ENCODE data around the gene NHS.

The NHS gene

GRCh38 chrX:17596061-17596460 lies 221.1 kb downstream of the NHS start:
- Histone ChIP-seq H3K9me3 (no peaks in the 10 kb centered on the region), H3K27ac (no peak overlapping the region), H3K9ac (no peak overlapping the region), H3K36me3 (no peaks in the 10 kb centered on the region), H3K4me3 (no peak overlapping the region), H3K27me3 (peaks cover 93% of the 10 kb centered on the region), H4K20me1 (no peaks in the 10 kb centered on the region; the same call in 1 of the 2 replicates), H3K4me2 (no peak overlapping the region), H3K4me1 (no peaks in the 10 kb centered on the region)
- TF ChIP-seq Cebpa-rat (IDR thresholded peaks at IDR 0.05), result no peak

DNA sequence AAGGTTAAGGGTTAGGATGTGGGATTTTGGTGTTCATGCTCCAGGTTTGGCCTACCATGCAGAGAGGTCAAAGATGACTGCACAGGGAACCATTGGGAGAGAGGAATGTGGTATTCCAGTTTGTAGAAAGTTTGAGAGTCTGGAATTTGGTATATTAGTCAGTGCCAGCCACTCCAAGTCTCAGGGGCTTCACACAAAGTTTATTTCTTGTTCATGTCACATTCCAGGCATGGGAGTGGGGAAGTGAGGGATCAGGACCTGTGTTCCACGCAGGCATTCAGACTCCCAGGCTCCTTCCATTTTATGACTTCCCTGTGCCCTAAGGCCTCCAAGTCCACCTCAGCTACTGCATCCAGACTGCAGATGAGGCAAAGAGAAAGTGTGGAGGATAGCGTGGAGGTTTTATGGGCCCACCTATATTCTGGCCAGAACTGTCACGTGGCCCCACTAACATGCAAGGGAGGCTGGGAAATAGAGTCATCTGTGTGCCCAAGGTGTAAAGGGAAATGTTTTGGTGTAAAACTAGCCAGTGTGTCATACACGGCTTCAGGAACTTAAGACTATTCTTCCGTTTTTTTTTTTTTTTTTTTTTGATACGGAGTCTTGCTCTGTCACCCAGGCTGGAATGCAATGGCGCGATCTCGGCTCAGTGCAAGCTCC lies 221.7 kb downstream of the NHS start:
- no peaks in the 10 kb centered on the region for H3K4me1 ChIP-seq
- no peak overlapping the region for H3K9ac ChIP-seq
- H3K4me3 ChIP-seq, result no peak overlapping the region
- H4K20me1 ChIP-seq, result no peaks in the 10 kb centered on the region; the same call in 1 of the 2 replicates
- TF ChIP-seq Cebpa-rat (IDR thresholded peaks at IDR 0.05), result no peak
- H3K36me3 ChIP-seq, result no peaks in the 10 kb centered on the region
- no peak overlapping the region for H3K4me2 ChIP-seq
- H3K27me3 ChIP-seq, result peaks cover 93% of the 10 kb centered on the region
- H3K27ac ChIP-seq, result no peak overlapping the region
- H3K9me3 ChIP-seq, result no peaks in the 10 kb centered on the region

DNA sequence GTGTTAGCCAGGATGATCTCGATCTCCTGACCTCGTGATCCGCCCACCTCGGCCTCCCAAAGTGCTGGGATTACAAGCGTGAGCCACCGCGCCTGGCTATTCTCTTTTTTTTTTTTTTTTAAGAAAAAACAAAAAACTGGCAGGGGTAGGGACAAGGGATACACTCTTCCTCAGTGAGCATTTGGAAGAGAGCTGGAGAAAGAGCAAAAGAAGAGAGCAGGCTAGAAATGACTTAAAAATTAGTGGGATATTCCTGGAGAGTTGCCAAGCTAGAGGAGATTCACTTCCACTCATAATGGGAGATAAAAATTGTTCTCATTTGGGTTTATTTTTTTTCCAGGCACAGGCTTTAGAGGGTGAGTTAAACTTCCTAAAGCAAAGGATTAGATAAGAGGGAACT lies 222.3 kb downstream of the NHS start:
- H3K9me3 ChIP-seq, result no peaks in the 10 kb centered on the region
- peaks cover 93% of the 10 kb centered on the region for H3K27me3 ChIP-seq
- H3K4me2 ChIP-seq, result no peak overlapping the region
- H3K36me3 ChIP-seq, result no peaks in the 10 kb centered on the region
- no peak overlapping the region for H3K9ac ChIP-seq
- H3K4me3 ChIP-seq, result no peak overlapping the region
- H3K4me1 ChIP-seq, result no peaks in the 10 kb centered on the region
- no peak overlapping the region for H3K27ac ChIP-seq
- no peaks in the 10 kb centered on the region; the same call in 1 of the 2 replicates for H4K20me1 ChIP-seq
- TF ChIP-seq Cebpa-rat (IDR thresholded peaks at IDR 0.05), result no peak

- Histone ChIP-seq H3K4me1 (no peaks in the 10 kb centered on the region), H3K9me3 (no peaks in the 10 kb centered on the region), H3K9ac (no peak overlapping the region), H3K4me3 (no peak overlapping the region), H3K36me3 (no peaks in the 10 kb centered on the region), H3K27me3 (peaks cover 93% of the 10 kb centered on the region), H3K4me2 (no peak overlapping the region), H3K27ac (no peak overlapping the region), H4K20me1 (no peaks in the 10 kb centered on the region; the same call in 1 of the 2 replicates)
- no peak for TF ChIP-seq Cebpa-rat (IDR thresholded peaks at IDR 0.05)
Observed at GRCh38 chrX:17597836-17598439, 222.9 kb downstream of the NHS start.

- no peak overlapping the region for H3K4me2 ChIP-seq
- peaks cover 89% of the 10 kb centered on the region for H3K27me3 ChIP-seq
Observed at GRCh38 chrX:17601441-17602200, 226.6 kb downstream of the NHS start.

DNA sequence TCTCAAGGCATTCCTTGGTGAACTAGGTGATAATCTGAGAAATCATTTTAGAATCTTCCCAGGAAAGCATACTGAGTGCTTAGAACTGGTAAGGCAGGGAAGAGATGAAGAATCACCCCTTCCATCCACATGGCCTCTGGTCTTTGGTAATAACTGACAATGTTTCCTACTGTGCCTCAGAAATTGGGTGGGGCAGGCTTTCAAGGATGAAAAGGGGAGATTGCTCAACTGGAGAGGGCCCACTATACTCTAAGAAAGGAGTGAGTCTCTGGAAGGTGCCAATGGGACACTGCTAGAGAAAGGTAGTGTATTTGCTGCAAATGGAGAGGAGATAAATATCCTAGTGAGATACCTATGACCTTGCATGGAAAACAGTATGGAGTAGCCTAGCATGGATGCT lies 227.2 kb downstream of the NHS start:
- Histone ChIP-seq H3K27ac (no peak overlapping the region), H3K4me3 (no peak overlapping the region)
- no peak for TF ChIP-seq Cebpa-rat (IDR thresholded peaks at IDR 0.05)

More at GRCh38 chrX:17601441-17602200, 226.6 kb downstream of the NHS start:
- no peak overlapping the region for H3K4me3 ChIP-seq
- no peaks in the 10 kb centered on the region for H3K9me3 ChIP-seq
- no peak for TF ChIP-seq Cebpa-rat (IDR thresholded peaks at IDR 0.05)
- no peaks in the 10 kb centered on the region for H4K20me1 ChIP-seq
- H3K36me3 ChIP-seq, result no peaks in the 10 kb centered on the region
- H3K4me1 ChIP-seq, result no peaks in the 10 kb centered on the region
- no peak overlapping the region for H3K27ac ChIP-seq
- H3K9ac ChIP-seq, result no peak overlapping the region

GRCh38 chrX:17603196-17603595 lies 228.2 kb downstream of the NHS start:
- no peak overlapping the region for H3K4me2 ChIP-seq
- no peaks in the 10 kb centered on the region for H3K36me3 ChIP-seq
- no peak overlapping the region for H3K27ac ChIP-seq
- no peak overlapping the region for H3K9ac ChIP-seq
- H4K20me1 ChIP-seq, result no peaks in the 10 kb centered on the region
- peaks cover 91% of the 10 kb centered on the region for H3K27me3 ChIP-seq
- H3K4me3 ChIP-seq, result no peak overlapping the region
- TF ChIP-seq Cebpa-rat (IDR thresholded peaks at IDR 0.05), result no peak
- no peaks in the 10 kb centered on the region for H3K4me1 ChIP-seq
- no peaks in the 10 kb centered on the region for H3K9me3 ChIP-seq

More for the DNA sequence above, 227.2 kb downstream of the NHS start:
- H3K9me3 ChIP-seq, result no peaks in the 10 kb centered on the region
- no peaks in the 10 kb centered on the region for H3K4me1 ChIP-seq
- no peak overlapping the region for H3K9ac ChIP-seq
- H3K4me2 ChIP-seq, result no peak overlapping the region
- no peaks in the 10 kb centered on the region for H3K36me3 ChIP-seq
- H3K27me3 ChIP-seq, result peaks cover 91% of the 10 kb centered on the region
- H4K20me1 ChIP-seq, result no peaks in the 10 kb centered on the region

GRCh38 chrX:17605676-17606075 lies 230.7 kb downstream of the NHS start:
- no peaks in the 10 kb centered on the region; the same call in 1 of the 2 replicates for H4K20me1 ChIP-seq

GRCh38 chrX:17606231-17606630 lies 231.2 kb downstream of the NHS start:
- Histone ChIP-seq H3K4me1 (no peaks in the 10 kb centered on the region), H3K4me2 (no peak overlapping the region), H3K9me3 (no peaks in the 10 kb centered on the region), H3K36me3 (no peaks in the 10 kb centered on the region), H4K20me1 (no peaks in the 10 kb centered on the region; the same call in 1 of the 2 replicates), H3K4me3 (no peak overlapping the region), H3K27ac (no peak overlapping the region), H3K27me3 (peaks cover 95% of the 10 kb centered on the region), H3K9ac (no peak overlapping the region)
- TF ChIP-seq Cebpa-rat (IDR thresholded peaks at IDR 0.05), result no peak

More at GRCh38 chrX:17605676-17606075, 230.7 kb downstream of the NHS start:
- Histone ChIP-seq H3K27ac (no peak overlapping the region), H3K4me2 (no peak overlapping the region), H3K4me1 (no peaks in the 10 kb centered on the region), H3K9me3 (no peaks in the 10 kb centered on the region), H3K27me3 (peaks cover 95% of the 10 kb centered on the region), H3K9ac (no peak overlapping the region), H3K4me3 (no peak overlapping the region), H3K36me3 (no peaks in the 10 kb centered on the region)
- TF ChIP-seq Cebpa-rat (IDR thresholded peaks at IDR 0.05), result no peak

DNA sequence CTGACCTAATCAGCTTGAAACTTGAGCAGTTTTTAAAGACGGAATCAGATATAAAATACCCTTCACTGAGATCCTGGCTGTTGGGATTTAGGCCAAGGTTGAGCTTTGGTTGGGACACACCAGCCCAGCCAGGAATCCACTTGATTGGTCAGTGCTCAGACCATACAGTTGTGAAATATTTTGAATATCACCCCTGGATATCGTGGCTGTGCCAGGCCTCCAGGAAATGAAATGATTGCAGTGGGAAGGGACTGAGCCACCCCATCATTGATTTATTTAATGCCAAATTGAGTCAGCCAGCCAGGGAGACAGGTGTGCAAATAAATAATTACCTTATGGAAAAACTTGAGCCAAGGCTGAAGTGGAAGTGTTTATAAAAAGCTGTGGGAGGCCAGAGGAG lies 233.9 kb downstream of the NHS start:
- no peak overlapping the region for H3K9ac ChIP-seq
- no peak for TF ChIP-seq Cebpa-rat (IDR thresholded peaks at IDR 0.05)

More for the DNA sequence above, 233.9 kb downstream of the NHS start:
- H3K27ac ChIP-seq, result no peak overlapping the region
- no peaks in the 10 kb centered on the region for H3K4me1 ChIP-seq
- no peaks in the 10 kb centered on the region; the same call in 1 of the 2 replicates for H4K20me1 ChIP-seq
- H3K36me3 ChIP-seq, result no peaks in the 10 kb centered on the region
- peaks cover 95% of the 10 kb centered on the region for H3K27me3 ChIP-seq
- H3K4me2 ChIP-seq, result no peak overlapping the region
- no peak overlapping the region for H3K4me3 ChIP-seq
- no peaks in the 10 kb centered on the region for H3K9me3 ChIP-seq
